Measurements from ENCODE around the gene ASCC1. TPM values are rescaled to one million over a fixed set of nuclear protein-coding genes. Genes with fewer than 3 reads are reported as not detected.

ASCC1 gene
- total RNA-seq, 1 experiment from 2014 or later, result 51.3 TPM

DNA sequence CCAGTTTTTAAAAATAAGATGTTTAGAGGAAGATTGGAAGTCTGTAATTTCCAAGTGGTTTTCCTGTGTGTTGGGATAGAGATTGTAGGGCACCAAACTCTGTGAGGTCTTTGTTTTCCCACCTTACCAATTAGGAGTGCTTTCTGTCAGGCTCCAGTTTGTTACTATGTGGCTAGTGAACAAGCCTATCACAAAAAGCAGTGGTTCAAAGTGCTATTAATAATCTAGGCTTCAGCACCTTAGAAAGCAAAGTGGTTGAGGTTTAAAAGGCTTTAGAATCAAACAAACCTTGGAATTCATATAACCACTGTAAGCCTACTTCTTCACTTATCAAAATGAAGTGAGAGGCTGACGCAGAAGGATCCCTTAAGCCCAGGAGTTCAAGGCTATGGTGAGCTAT is 11.4 kb downstream of the ASCC1 start:
- CTCF ChIA-PET, result no interaction called here
- BruUV-seq (replicated peaks), result no TSS peak
- no peak for DNase-seq
- Mint-ChIP-seq H3K36me3 (ENCODE audit: insufficient read depth, unreplicated experiment) (peaks cover 59% of the 10 kb centered on the region), H3K4me3 (ENCODE audit: low read depth, unreplicated experiment) (no peak overlapping the region), H3K9me3 (ENCODE audit: low read depth, unreplicated experiment) (no peaks in the 10 kb centered on the region), H3K27ac (ENCODE audit: unreplicated experiment) (no peak overlapping the region), H3K27me3 (ENCODE audit: unreplicated experiment) (no peaks in the 10 kb centered on the region), H3K4me1 (ENCODE audit: low read depth, unreplicated experiment) (no peaks in the 10 kb centered on the region)
- TF ChIP-seq, protein P1, sequence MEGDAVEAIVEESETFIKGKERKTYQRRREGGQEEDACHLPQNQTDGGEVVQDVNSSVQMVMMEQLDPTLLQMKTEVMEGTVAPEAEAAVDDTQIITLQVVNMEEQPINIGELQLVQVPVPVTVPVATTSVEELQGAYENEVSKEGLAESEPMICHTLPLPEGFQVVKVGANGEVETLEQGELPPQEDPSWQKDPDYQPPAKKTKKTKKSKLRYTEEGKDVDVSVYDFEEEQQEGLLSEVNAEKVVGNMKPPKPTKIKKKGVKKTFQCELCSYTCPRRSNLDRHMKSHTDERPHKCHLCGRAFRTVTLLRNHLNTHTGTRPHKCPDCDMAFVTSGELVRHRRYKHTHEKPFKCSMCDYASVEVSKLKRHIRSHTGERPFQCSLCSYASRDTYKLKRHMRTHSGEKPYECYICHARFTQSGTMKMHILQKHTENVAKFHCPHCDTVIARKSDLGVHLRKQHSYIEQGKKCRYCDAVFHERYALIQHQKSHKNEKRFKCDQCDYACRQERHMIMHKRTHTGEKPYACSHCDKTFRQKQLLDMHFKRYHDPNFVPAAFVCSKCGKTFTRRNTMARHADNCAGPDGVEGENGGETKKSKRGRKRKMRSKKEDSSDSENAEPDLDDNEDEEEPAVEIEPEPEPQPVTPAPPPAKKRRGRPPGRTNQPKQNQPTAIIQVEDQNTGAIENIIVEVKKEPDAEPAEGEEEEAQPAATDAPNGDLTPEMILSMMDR (IDR thresholded peaks at IDR 0.05; ENCODE audit: unreplicated experiment), result no peak
- intact Hi-C loops (cut with micrococcal nuclease; ENCODE audit: unreplicated experiment), result no loop called here

DNA sequence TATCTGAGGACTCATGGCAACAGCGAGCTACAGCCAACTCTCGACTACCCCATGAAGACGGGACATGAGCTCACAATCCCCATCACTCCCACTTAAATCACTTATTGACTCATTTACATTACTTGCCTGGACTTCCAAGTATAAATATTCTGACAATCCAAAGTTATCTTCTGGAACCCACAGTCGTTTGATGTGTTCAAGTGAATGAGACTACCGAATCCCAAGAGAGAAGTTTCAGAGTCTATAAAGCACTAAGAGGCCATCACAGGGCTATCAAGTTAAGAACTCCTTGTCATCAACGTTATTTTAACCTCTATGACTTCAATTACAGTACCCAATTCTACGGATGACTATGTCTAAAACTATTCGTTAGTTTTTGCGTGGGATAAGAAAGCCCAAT is 11.8 kb downstream of the ASCC1 start:
- no peaks in the 10 kb centered on the region for H3K27me3 Mint-ChIP-seq (ENCODE audit: unreplicated experiment)
- BruUV-seq (replicated peaks), result no TSS peak

DNA sequence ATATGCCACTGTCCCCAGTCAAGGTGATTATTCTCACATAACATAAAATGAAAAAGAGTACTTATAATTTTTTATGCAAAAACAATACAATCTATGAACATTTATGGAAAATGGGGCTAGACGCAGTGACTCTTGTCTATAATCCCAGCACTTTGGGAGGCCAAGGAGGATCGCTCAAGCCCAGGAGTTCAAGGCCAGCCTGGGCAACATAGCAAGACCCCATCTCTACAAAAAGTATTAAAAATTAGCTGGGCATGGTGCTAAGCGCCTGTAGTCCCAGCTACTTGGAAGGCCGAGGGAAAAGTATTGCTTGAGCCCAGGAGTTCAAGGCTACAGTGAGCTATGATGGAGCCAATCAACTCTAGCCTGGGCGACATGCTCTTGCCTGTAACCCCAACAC is 14.8 kb downstream of the ASCC1 start:
- Mint-ChIP-seq H3K9me3 (ENCODE audit: low read depth, unreplicated experiment) (no peaks in the 10 kb centered on the region), H3K27ac (ENCODE audit: unreplicated experiment) (no peak overlapping the region), H3K27me3 (ENCODE audit: unreplicated experiment) (no peaks in the 10 kb centered on the region), H3K36me3 (ENCODE audit: insufficient read depth, unreplicated experiment) (peaks cover 45% of the 10 kb centered on the region), H3K4me3 (ENCODE audit: low read depth, unreplicated experiment) (no peak overlapping the region), H3K4me1 (ENCODE audit: low read depth, unreplicated experiment) (no peaks in the 10 kb centered on the region)
- intact Hi-C loops (cut with micrococcal nuclease; ENCODE audit: unreplicated experiment), result no loop called here
- no peak for DNase-seq
- CTCF ChIA-PET, result interaction anchor here (1.5 kb wide), 1 partner anchor 75 kb away, joined by 5 read pairs; no protein-coding TSS in a partner anchor
- BruUV-seq (replicated peaks), result no TSS peak
- TF ChIP-seq, protein P1 (IDR thresholded peaks at IDR 0.05; ENCODE audit: unreplicated experiment), result no peak

More for the DNA sequence above, 11.8 kb downstream of the ASCC1 start:
- Mint-ChIP-seq H3K4me1 (ENCODE audit: low read depth, unreplicated experiment) (no peaks in the 10 kb centered on the region), H3K4me3 (ENCODE audit: low read depth, unreplicated experiment) (no peak overlapping the region), H3K27ac (ENCODE audit: unreplicated experiment) (no peak overlapping the region), H3K36me3 (ENCODE audit: insufficient read depth, unreplicated experiment) (peaks cover 63% of the 10 kb centered on the region), H3K9me3 (ENCODE audit: low read depth, unreplicated experiment) (no peaks in the 10 kb centered on the region)
- DNase-seq, result no peak
- CTCF ChIA-PET, result no interaction called here
- intact Hi-C loops (cut with micrococcal nuclease; ENCODE audit: unreplicated experiment), result no loop called here
- TF ChIP-seq, protein P1 (IDR thresholded peaks at IDR 0.05; ENCODE audit: unreplicated experiment), result no peak

DNA sequence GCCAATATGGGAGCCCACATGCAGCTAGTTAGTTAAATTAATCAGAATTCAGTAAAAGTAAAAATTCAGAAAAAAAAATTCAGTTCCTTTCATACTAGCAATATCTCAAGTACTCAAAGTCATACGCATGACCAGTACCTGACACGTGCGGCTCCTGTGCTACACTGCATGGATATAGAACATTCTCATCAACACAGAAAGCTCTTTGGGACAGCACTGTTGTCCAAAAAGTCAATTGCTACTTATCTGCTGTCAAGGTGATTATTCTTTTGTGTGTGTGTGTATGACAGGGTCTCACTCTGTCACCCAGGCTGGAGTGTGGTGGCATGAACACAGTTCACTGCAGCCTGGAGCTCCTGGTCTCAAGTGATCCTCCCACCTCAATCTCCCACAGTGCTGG is 15.2 kb downstream of the ASCC1 start:
- DNase-seq, result no peak
- TF ChIP-seq, protein P1 (IDR thresholded peaks at IDR 0.05; ENCODE audit: unreplicated experiment), result no peak
- Mint-ChIP-seq H3K27me3 (ENCODE audit: unreplicated experiment) (no peaks in the 10 kb centered on the region), H3K4me3 (ENCODE audit: low read depth, unreplicated experiment) (no peak overlapping the region), H3K9me3 (ENCODE audit: low read depth, unreplicated experiment) (no peaks in the 10 kb centered on the region), H3K36me3 (ENCODE audit: insufficient read depth, unreplicated experiment) (peaks cover 49% of the 10 kb centered on the region), H3K27ac (ENCODE audit: unreplicated experiment) (no peak overlapping the region), H3K4me1 (ENCODE audit: low read depth, unreplicated experiment) (no peaks in the 10 kb centered on the region)
- CTCF ChIA-PET, result interaction anchor here (1.5 kb wide), 1 partner anchor 75 kb away, joined by 5 read pairs; no protein-coding TSS in a partner anchor
- intact Hi-C loops (cut with micrococcal nuclease; ENCODE audit: unreplicated experiment), result no loop called here
- BruUV-seq (replicated peaks), result no TSS peak
